Fibroblast of pulmonary artery (primary cell): ENCODE measurements around the gene UGT1A1.

Experiments used
- DNase-seq: peaks from one replicate; pipeline ENCODE4 v3.0.0-alpha.2; 2010; ENCODE audit warnings: low read depth
- H3K4me3 ChIP-seq: replicated peaks from 2 replicates; pipeline ENCODE4 v1.5.1; 2011; ENCODE audit warnings: low read depth, mild to moderate bottlenecking, control low read depth, low read length, moderate library complexity
- CTCF ChIP-seq: IDR thresholded peaks from 2 replicates; pipeline ENCODE4 v1.5.1; 2011; ENCODE audit warnings: mild to moderate bottlenecking, control low read depth, low read length, inconsistent platforms; ENCODE audit errors: missing control alignments

The UGT1A1 gene

GRCh38 chr2:233796254-233796653 lies 36.2 kb downstream of the UGT1A1 start:
- TF ChIP-seq CTCF: no peak
- no peak for DNase-seq
- H3K4me3 ChIP-seq: no peak overlapping the region

GRCh38 chr2:233798335-233799086 lies 38.4 kb downstream of the UGT1A1 start:
- DNase-seq: no peak
- no peak for TF ChIP-seq CTCF
- no peak overlapping the region for H3K4me3 ChIP-seq

DNA sequence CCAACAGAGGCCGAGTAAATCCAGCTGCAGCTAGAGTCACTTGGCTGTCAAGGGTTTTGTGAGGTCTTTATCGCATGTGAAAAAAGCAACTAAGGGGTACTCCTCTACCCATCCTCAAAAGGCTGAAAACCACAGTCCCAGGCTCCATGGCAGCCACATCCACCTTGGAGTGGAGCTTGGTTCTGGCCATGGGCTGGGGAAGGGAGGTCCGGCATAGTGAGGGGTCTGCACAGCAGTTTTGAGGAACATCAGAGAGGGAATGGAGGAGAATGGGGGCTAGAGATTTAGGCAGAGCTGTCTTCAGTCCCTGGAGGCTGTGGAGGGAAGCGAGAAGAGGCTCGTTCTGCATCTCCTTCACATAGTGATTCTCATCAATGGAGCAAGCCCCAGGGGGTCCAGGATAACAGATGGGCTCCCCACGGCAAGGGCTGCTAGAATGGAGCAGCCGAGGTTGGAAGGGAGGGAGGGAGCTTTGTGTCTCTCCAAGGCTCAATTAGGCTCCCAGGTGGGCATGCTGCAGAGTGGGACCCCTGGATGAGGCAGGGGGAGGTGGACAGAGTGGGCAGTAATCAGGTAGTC lies 39.1 kb downstream of the UGT1A1 start:
- no peak for DNase-seq
- no peak for TF ChIP-seq CTCF
- no peak overlapping the region for H3K4me3 ChIP-seq

- no peak for DNase-seq
- no peak overlapping the region for H3K4me3 ChIP-seq
- TF ChIP-seq CTCF: no peak
Observed at GRCh38 chr2:233799716-233800115, 39.6 kb downstream of the UGT1A1 start.

GRCh38 chr2:233800208-233800607 lies 40.1 kb downstream of the UGT1A1 start:
- no peak for TF ChIP-seq CTCF
- no peak for DNase-seq
- H3K4me3 ChIP-seq: no peak overlapping the region

DNA sequence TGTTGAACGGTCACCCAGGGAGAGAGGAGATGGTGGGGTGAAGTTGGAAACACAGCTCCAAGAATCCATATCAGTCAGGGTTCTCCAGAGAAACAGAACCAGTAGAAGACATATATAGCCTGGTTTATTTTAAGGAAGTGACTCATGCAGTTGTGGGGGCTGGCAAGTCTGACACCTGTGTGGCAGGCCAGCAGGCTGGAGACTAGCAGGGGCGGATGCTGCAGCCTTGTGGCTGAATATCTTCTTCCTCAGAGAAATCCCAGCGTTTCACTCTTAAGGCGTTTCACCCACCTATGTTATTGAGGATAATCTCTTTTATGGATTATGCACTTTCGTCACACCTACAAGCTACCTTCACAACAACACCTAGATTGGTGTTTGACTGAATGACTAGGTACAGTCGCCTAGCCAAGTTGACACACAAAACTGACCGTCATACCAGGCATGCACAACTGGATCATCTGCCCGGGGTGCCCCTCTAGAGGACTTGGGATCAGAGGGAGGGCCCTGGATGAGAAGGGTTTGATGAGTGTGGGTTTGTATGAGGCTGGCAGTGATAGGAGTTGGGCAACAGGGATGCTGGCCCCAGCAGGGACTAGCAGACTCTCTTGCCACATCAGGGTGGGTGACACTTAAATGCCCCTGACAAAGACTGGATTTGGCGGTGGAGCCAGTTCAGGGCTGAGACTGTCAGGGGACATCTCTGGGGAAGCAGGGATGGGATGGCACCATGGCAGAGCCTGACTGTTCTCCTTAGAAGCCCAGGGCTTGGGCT lies 41.5 kb downstream of the UGT1A1 start:
- DNase-seq: peak; percentile 24
- no peak for TF ChIP-seq CTCF
- no peak overlapping the region for H3K4me3 ChIP-seq
